HepG2 (cell line): Measurements from ENCODE around the gene TP53TG5. TPM values are rescaled to one million over a fixed set of nuclear protein-coding genes. Genes with fewer than 3 reads are reported as not detected.

Experiments used
- ATAC-seq: fragments of 200-7000 bp; cut with Tn5 transposase; 3 replicates; pipeline ENCODE4 v1.9.1; 2020; ENCODE audit warnings: mild to moderate bottlenecking, moderate library complexity
- BruUV-seq: library from RNA; stranded (reverse); fragments of 400-500 nt; replicated peaks from 2 replicates; lab custom pipeline; 2021; lab: Mats Ljungman, UMichigan
- CTCF ChIA-PET: fragments of 300-600 bp; formaldehyde crosslinking; extraction: SDS; loops from one replicate; lab custom pipeline; 2021; ENCODE audit warnings: low total read pairs, inconsistent platforms, low intra/inter-chr PET ratio; lab: Yijun Ruan, JAX
- POLR2A ChIA-PET: fragments of 350-600 bp; sonication (Branson Sonifier 250); formaldehyde crosslinking; loops from one replicate; lab custom pipeline; 2020; ENCODE audit warnings: antibody characterized with exemption, inconsistent platforms; lab: Yijun Ruan, JAX
- DNase-seq: peaks from one replicate; pipeline ENCODE4 v3.0.0-alpha.2; 2015; ENCODE audit warnings: low spot score
- FAIRE-seq: peaks from 3 replicates; lab custom pipeline; 2011; peaks lifted over from hg19 to GRCh38; lab: Jason Lieb, UNC
- H2AFZ ChIP-seq: one replicate; pipeline ENCODE4 v1.6.1; 2011; ENCODE audit warnings: low read length, inconsistent platforms
- H3K27ac ChIP-seq: fragments of 300-600 bp; 3 replicates; pipeline ENCODE4 v1.8.0; 2011; ENCODE audit warnings: mixed run types, mild to moderate bottlenecking, mixed read lengths, low read length, inconsistent platforms; ENCODE audit not compliant: insufficient read depth; ENCODE audit errors: extremely low read length
- H3K27me3 ChIP-seq, 2 experiments: fragments of 200-600 bp in 1 of 2; 2 replicates in 1 of 2; 3 replicates in 1 of 2; pipeline versions ENCODE4 v1.6.0 to v1.8.0; 2011; ENCODE audit warnings: low read length in 2 of 2, mild to moderate bottlenecking in 2 of 2, moderate library complexity in 2 of 2, inconsistent platforms in 1 of 2; ENCODE audit not compliant: insufficient read depth in 2 of 2, control insufficient read depth in 1 of 2
- H3K36me3 ChIP-seq, 2 experiments: fragments of 200-600 bp in 1 of 2; replicated peaks in 1 of 2; 2 replicates in 1 of 2; 3 replicates in 1 of 2; pipeline versions ENCODE4 v1.5.1 to v1.8.0; 2011; ENCODE audit warnings: low read length in 2 of 2, inconsistent platforms in 1 of 2; ENCODE audit not compliant: insufficient read depth in 2 of 2, control insufficient read depth in 1 of 2
- H3K4me1 ChIP-seq: 2 replicates; pipeline ENCODE4 v1.5.1; 2012; ENCODE audit warnings: low read length, inconsistent platforms; ENCODE audit not compliant: insufficient read depth
- H3K4me2 ChIP-seq: 2 replicates; pipeline ENCODE4 v1.6.0; 2011; ENCODE audit warnings: low read depth, low read length, inconsistent platforms
- H3K4me3 ChIP-seq, 3 experiments: fragments of 200-600 bp in 1 of 3; sonication (generic), shearing (Covaris generic) in 1 of 3; replicated peaks in 1 of 3; 2 replicates each; pipeline ENCODE4 v1.5.1; 2011 to 2016; ENCODE audit warnings: low read length in 3 of 3, inconsistent platforms in 2 of 3, low read depth in 2 of 3, mild to moderate bottlenecking in 2 of 3, control low read depth in 1 of 3, mixed read lengths in 1 of 3; ENCODE audit not compliant: insufficient read depth in 1 of 3
- H3K79me2 ChIP-seq: one replicate; pipeline ENCODE4 v1.6.1; 2011; ENCODE audit warnings: low read length, inconsistent platforms; ENCODE audit not compliant: insufficient read depth
- H3K9ac ChIP-seq: 2 replicates; pipeline ENCODE4 v1.6.0; 2011; ENCODE audit warnings: mild to moderate bottlenecking, low read depth, low read length, inconsistent platforms; ENCODE audit not compliant: insufficient read depth
- H3K9me3 ChIP-seq: 2 replicates; pipeline ENCODE4 v1.5.1; 2012; ENCODE audit warnings: mild to moderate bottlenecking, low read length
- H4K20me1 ChIP-seq: 2 replicates; pipeline ENCODE4 v1.6.0; 2011; ENCODE audit warnings: inconsistent platforms, mild to moderate bottlenecking, low read length, moderate library complexity; ENCODE audit not compliant: insufficient read depth
- ARNT2 ChIP-seq: sonication (generic); formaldehyde crosslinking; IDR thresholded peaks from 2 replicates; pipeline ENCODE4 v1.8.0; 2022; ENCODE audit warnings: mild to moderate bottlenecking, low read depth, missing genetic modification reagents, moderate library complexity
- CEBPB ChIP-seq: IDR thresholded peaks from 2 replicates; pipeline ENCODE4 v1.6.1; 2011; ENCODE audit warnings: low read depth, low read length, improper control_type of control experiment, borderline replicate concordance
- KDM3A ChIP-seq: IDR thresholded peaks from 2 replicates; pipeline ENCODE4 v1.6.1; 2018; ENCODE audit warnings: low read depth, missing compliant biosample characterization
- KLF15 ChIP-seq: sonication (generic); formaldehyde crosslinking; IDR thresholded peaks from 2 replicates; pipeline ENCODE4 v1.8.1; 2023; ENCODE audit warnings: borderline replicate concordance, mild to moderate bottlenecking, inconsistent platforms, missing genetic modification reagents, mixed read lengths
- NFYC ChIP-seq: IDR thresholded peaks from 2 replicates; pipeline ENCODE4 v1.6.1; 2016; ENCODE audit warnings: missing genetic modification reagents, missing compliant biosample characterization
- RXRA ChIP-seq: sonication (generic); formaldehyde crosslinking; IDR thresholded peaks from 2 replicates; pipeline ENCODE4 v1.5.1; 2020; ENCODE audit warnings: missing genetic modification reagents
- SOX5 ChIP-seq: IDR thresholded peaks from 2 replicates; pipeline ENCODE4 v1.6.1; 2016; ENCODE audit warnings: borderline replicate concordance
- ZNF121 ChIP-seq: sonication (generic); formaldehyde crosslinking; IDR thresholded peaks from 2 replicates; pipeline ENCODE4 v1.5.0; 2020; ENCODE audit warnings: mild to moderate bottlenecking, missing genetic modification reagents
- ZNF282 ChIP-seq: fragments of 450-650 bp; IDR thresholded peaks from 2 replicates; pipeline ENCODE4 v1.6.1; 2018; ENCODE audit not compliant: partially characterized antibody
- ZNF383 ChIP-seq: sonication (generic); formaldehyde crosslinking; IDR thresholded peaks from 2 replicates; pipeline ENCODE4 v1.4.0; 2020; ENCODE audit warnings: missing genetic modification reagents, mild to moderate bottlenecking, borderline replicate concordance
- ZNF441 ChIP-seq: sonication (generic); formaldehyde crosslinking; IDR thresholded peaks from 2 replicates; pipeline ENCODE4 v1.7.0; 2021; ENCODE audit warnings: missing genetic modification reagents, borderline replicate concordance
- ZNF570 ChIP-seq: sonication (generic); formaldehyde crosslinking; IDR thresholded peaks from 2 replicates; pipeline ENCODE4 v1.4.0; 2020; ENCODE audit warnings: mild to moderate bottlenecking, missing genetic modification reagents, borderline replicate concordance
- ZNF782 ChIP-seq: sonication (generic); formaldehyde crosslinking; IDR thresholded peaks from 2 replicates; pipeline ENCODE4 v1.4.0; 2020; ENCODE audit warnings: missing genetic modification reagents, mild to moderate bottlenecking, borderline replicate concordance
- WGBS: methylation state at CpG from one replicate; pipeline ENCODE4 v1.1.6; 2017; ENCODE audit warnings: low lambda C conversion rate; 5-methylcytosine and 5-hydroxymethylcytosine counted together
- in situ Hi-C: cut with HindIII; loops from 2 replicates; pipeline ENCODE4 v1.10.0; 2017; ENCODE audit warnings: low pct_unique_long_range_greater_than_20kb; ENCODE audit not compliant: extremely low pct_ligation_motif_present
- intact Hi-C: fragments of 100-400 bp; cut with micrococcal nuclease; formaldehyde crosslinking; loops from one replicate; pipeline ENCODE4 v1.10.0; 2022; ENCODE audit not compliant: unreplicated experiment
- polyA plus RNA-seq, 8 experiments: library from polyadenylated mRNA; depleted of rRNA in 3 of 8; stranded (reverse) in 7 of 8; unstranded in 1 of 8; fragments of >200 nt; fragmentation: Illumina TruSeq in 4 of 8; extraction: Trizol in 4 of 8; gene quantifications; 2 replicates each; pipeline versions ENCODE4 v1.2.1 to v1.2.3, GENCODE V29; 2011 to 2016; ENCODE audit warnings: low read depth in 4 of 8, missing spikeins in 1 of 8, mixed read lengths in 1 of 8; ENCODE audit not compliant: insufficient read depth in 1 of 8
- total RNA-seq, 5 experiments: library from RNA; depleted of rRNA; stranded (reverse); fragments of >200 nt; fragmentation: Illumina TruSeq; extraction: Trizol; gene quantifications; 2 replicates each; pipeline ENCODE4 v1.2.3, GENCODE V29; 2016; ENCODE audit warnings: low read depth in 1 of 5
- TF ChIP-seq, protein P1 (sequence below): sonication (generic); formaldehyde crosslinking; IDR thresholded peaks from 2 replicates; pipeline ENCODE4 v1.4.0; 2020; ENCODE audit warnings: missing genetic modification reagents, mild to moderate bottlenecking, borderline replicate concordance
- TF ChIP-seq, protein P2 (sequence below): sonication (generic); formaldehyde crosslinking; IDR thresholded peaks from 2 replicates; pipeline ENCODE4 v1.8.1; 2023; ENCODE audit warnings: mild to moderate bottlenecking, inconsistent platforms, moderate library complexity, missing genetic modification reagents, borderline replicate concordance

TP53TG5 gene
- total and polyA plus RNA-seq, 2 of the 13 experiments (the other 11 are each of a cell fraction or from before 2014, with no cell fraction given) = 0.11 TPM; not detected in 1

DNA sequence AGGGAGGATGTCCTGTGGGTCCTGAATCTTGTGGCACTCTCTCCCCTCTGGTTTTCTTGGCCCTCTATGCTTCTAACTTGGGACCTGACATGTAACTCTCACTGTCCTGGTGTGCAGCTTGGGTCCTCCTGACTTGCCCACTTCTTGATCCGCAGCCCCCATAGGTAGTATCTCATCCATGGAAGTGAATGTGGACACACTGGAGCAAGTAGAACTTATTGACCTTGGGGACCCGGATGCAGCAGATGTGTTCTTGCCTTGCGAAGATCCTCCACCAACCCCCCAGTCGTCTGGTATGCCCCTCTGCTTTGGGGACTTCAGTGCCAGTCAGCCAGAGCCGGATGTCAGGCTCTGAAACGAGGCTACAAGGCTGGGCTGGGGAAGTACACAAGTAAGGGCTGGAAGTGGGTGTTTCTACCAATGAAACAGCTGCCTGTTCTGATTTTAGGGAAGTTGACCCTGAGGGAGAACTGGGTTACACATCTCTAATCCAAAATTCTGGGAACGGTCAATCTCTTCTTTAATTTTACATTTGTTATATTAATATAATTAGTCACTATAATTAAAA lies 30.6 kb upstream of the TP53TG5 start:
- ATAC-seq (no peak), DNase-seq (no peak), FAIRE-seq (no peak)
- CTCF ChIA-PET = no interaction called here
- Histone ChIP-seq H3K9me3 (no peaks in the 10 kb centered on the region), H3K27me3 (peaks cover 2 to 5% of the 10 kb centered on the region in 2 experiments; a peak in 2 of 5 replicates), H3K79me2 (no peaks in the 10 kb centered on the region), H3K27ac (no peak overlapping the region), H2AFZ (no peak overlapping the region), H4K20me1 (no peaks in the 10 kb centered on the region), H3K4me2 (no peak overlapping the region), H3K36me3 (no peaks in the 10 kb centered on the region), H3K4me1 (peaks cover 25% of the 10 kb centered on the region), H3K4me3 (no peak overlapping the region), H3K9ac (no peak overlapping the region)
- BruUV-seq = no TSS peak
- in situ Hi-C loops = no loop called here
- POLR2A ChIA-PET = no interaction called here
- intact Hi-C loops = no loop called here
- no peak for TF ChIP-seq CEBPB
- TF ChIP-seq NFYC (CRISPR knock-in tag) = no peak
- TF ChIP-seq, protein P1, sequence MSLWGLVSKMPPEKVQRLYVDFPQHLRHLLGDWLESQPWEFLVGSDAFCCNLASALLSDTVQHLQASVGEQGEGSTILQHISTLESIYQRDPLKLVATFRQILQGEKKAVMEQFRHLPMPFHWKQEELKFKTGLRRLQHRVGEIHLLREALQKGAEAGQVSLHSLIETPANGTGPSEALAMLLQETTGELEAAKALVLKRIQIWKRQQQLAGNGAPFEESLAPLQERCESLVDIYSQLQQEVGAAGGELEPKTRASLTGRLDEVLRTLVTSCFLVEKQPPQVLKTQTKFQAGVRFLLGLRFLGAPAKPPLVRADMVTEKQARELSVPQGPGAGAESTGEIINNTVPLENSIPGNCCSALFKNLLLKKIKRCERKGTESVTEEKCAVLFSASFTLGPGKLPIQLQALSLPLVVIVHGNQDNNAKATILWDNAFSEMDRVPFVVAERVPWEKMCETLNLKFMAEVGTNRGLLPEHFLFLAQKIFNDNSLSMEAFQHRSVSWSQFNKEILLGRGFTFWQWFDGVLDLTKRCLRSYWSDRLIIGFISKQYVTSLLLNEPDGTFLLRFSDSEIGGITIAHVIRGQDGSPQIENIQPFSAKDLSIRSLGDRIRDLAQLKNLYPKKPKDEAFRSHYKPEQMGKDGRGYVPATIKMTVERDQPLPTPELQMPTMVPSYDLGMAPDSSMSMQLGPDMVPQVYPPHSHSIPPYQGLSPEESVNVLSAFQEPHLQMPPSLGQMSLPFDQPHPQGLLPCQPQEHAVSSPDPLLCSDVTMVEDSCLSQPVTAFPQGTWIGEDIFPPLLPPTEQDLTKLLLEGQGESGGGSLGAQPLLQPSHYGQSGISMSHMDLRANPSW (CRISPR knock-in tag) = no peak
- TF ChIP-seq, protein P2, sequence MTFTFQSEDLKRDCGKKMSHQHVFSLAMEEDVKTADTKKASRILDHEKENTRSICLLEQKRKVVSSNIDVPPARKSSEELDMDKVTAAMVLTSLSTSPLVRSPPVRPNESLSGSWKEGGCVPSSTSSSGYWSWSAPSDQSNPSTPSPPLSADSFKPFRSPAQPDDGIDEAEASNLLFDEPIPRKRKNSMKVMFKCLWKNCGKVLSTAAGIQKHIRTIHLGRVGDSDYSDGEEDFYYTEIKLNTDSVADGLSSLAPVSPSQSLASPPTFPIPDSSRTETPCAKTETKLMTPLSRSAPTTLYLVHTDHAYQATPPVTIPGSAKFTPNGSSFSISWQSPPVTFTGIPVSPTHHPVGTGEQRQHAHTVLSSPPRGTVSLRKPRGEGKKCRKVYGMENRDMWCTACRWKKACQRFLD = no peak
- no peak for TF ChIP-seq ZNF782 (CRISPR knock-in tag)
- no peak for TF ChIP-seq KLF15
- TF ChIP-seq SOX5 = no peak
- no peak for TF ChIP-seq ZNF570 (CRISPR knock-in tag)
- no peak for TF ChIP-seq ZNF383 (CRISPR knock-in tag)
- no peak for TF ChIP-seq ZNF441 (CRISPR knock-in tag)
- TF ChIP-seq ZNF282 = no peak
- TF ChIP-seq ZNF121 (CRISPR knock-in tag) = no peak
- no peak for TF ChIP-seq KDM3A (CRISPR knock-in tag)
- TF ChIP-seq ARNT2 (CRISPR knock-in tag) = no peak
- no peak for TF ChIP-seq RXRA (CRISPR knock-in tag)
- 89% methylated on average over 7 of the region's 7 CpGs for WGBS
